HCT116 (cell line): ENCODE results near the gene INPP5J. TPM values are rescaled to one million over a fixed set of nuclear protein-coding genes. Genes with fewer than 3 reads are reported as not detected.
"Not testable (repeated sequence)": the region's sequence is repeated elsewhere in the genome, so short reads cannot be mapped to it uniquely, and the experiment has no call there.

ENCODE experiments used
- ATAC-seq: fragments of 200-7000 bp; cut with Tn5 transposase; 2 replicates; pipeline ENCODE4 v1.9.1; 2020; ENCODE audit warnings: mild to moderate bottlenecking, moderate library complexity
- BruUV-seq: library from RNA; stranded (reverse); fragments of 400-500 nt; replicated peaks from 2 replicates; lab custom pipeline; 2021; lab: Mats Ljungman, UMichigan
- CTCF ChIA-PET: fragments of 300-600 bp; sonication (Branson Sonifier 250); formaldehyde crosslinking; loops from one replicate; lab custom pipeline; 2021; ENCODE audit warnings: antibody characterized with exemption; lab: Charles Lee
- POLR2A ChIA-PET: fragments of 300-600, 350-600 bp; sonication (Branson Sonifier 250); formaldehyde crosslinking; loops from one replicate; lab custom pipeline; 2021; ENCODE audit warnings: antibody characterized with exemption; lab: Charles Lee
- RAD21 ChIA-PET, 2 experiments: fragments of 300-600 bp; sonication (Branson Sonifier 250); formaldehyde crosslinking; loops; one replicate each; lab custom pipeline; 2023; ENCODE audit warnings: low total read pairs in 2 of 2; ENCODE audit not compliant: uncharacterized antibody in 2 of 2, unreplicated experiment in 2 of 2, low non-redundant PET in 1 of 2; lab: Charles Lee
- DNase-seq: peaks from one replicate; pipeline ENCODE4 v3.0.0-alpha.2; 2010; ENCODE audit warnings: low read depth, low spot score
- H2AFZ ChIP-seq: fragments of 200-600 bp; shearing (Covaris generic), sonication (generic); 2 replicates; pipeline ENCODE4 v1.6.1; 2017; ENCODE audit warnings: low read depth, mixed run types, mixed read lengths, antibody characterized with exemption, low read length; ENCODE audit not compliant: poor library complexity, severe bottlenecking
- H3K27ac ChIP-seq: 2 replicates; pipeline ENCODE4 v1.5.1; 2012; ENCODE audit warnings: low read depth, low read length
- H3K27me3 ChIP-seq: fragments of 200-600 bp; sonication (generic); 2 replicates; pipeline ENCODE4 v1.6.1; 2016; ENCODE audit warnings: mixed run types, low read length, mixed read lengths; ENCODE audit not compliant: insufficient read depth
- H3K36me3 ChIP-seq, 2 experiments: fragments of 200-500 bp in 1 of 2; fragments of 200-600 bp in 1 of 2; sonication (Bioruptor generic) in 1 of 2; sonication (generic) in 1 of 2; 2 replicates each; pipeline versions ENCODE4 v1.5.1 to v1.6.1; 2014 to 2016; ENCODE audit warnings: low read length in 2 of 2, inconsistent platforms in 1 of 2, mixed read lengths in 1 of 2, mixed run types in 1 of 2; ENCODE audit not compliant: insufficient read depth in 2 of 2, control insufficient read depth in 1 of 2
- H3K4me1 ChIP-seq, 2 experiments: fragments of 200-600 bp in 1 of 2; sonication (generic) in 1 of 2; 2 replicates each; pipeline versions ENCODE4 v1.5.1 to v1.6.1; 2012 to 2017; ENCODE audit warnings: low read length in 2 of 2, inconsistent platforms in 1 of 2, mild to moderate bottlenecking in 1 of 2, mixed read lengths in 1 of 2, mixed run types in 1 of 2, moderate library complexity in 1 of 2; ENCODE audit not compliant: insufficient read depth in 2 of 2, control insufficient read depth in 1 of 2
- H3K4me2 ChIP-seq: fragments of 200-600 bp; sonication (generic); 2 replicates; pipeline ENCODE4 v1.6.1; 2017; ENCODE audit warnings: mixed run types, low read length, mixed read lengths
- H3K4me3 ChIP-seq, 2 experiments: fragments of 200-600 bp in 1 of 2; sonication (generic) in 1 of 2; replicated peaks in 1 of 2; 2 replicates each; pipeline ENCODE4 v1.5.1; 2011 to 2016; ENCODE audit warnings: low read length in 2 of 2, control low read depth in 1 of 2, low read depth in 1 of 2, mild to moderate bottlenecking in 1 of 2, mixed read lengths in 1 of 2, mixed run types in 1 of 2
- H3K79me2 ChIP-seq: fragments of 200-600 bp; sonication (generic); 2 replicates; pipeline ENCODE4 v1.6.1; 2017; ENCODE audit warnings: mild to moderate bottlenecking, mixed run types, low read length, moderate library complexity, mixed read lengths; ENCODE audit not compliant: insufficient read depth
- H3K9ac ChIP-seq: fragments of 200-600 bp; sonication (generic); 2 replicates; pipeline ENCODE4 v1.6.1; 2016; ENCODE audit warnings: low read length, mixed read lengths
- H3K9me2 ChIP-seq: fragments of 200-600 bp; sonication (generic), shearing (Covaris generic); 2 replicates; pipeline ENCODE4 v1.6.1; 2017; ENCODE audit warnings: mixed run types, mild to moderate bottlenecking, moderate library complexity; ENCODE audit not compliant: insufficient read depth
- H3K9me3 ChIP-seq, 2 experiments: fragments of 200-500 bp in 1 of 2; fragments of 200-600 bp in 1 of 2; sonication (Bioruptor generic) in 1 of 2; sonication (generic) in 1 of 2; 2 replicates each; pipeline ENCODE4 v1.6.1; 2014 to 2017; ENCODE audit warnings: low read length in 2 of 2, mixed read lengths in 2 of 2, inconsistent platforms in 1 of 2, low read depth in 1 of 2, mild to moderate bottlenecking in 1 of 2, mixed run types in 1 of 2, moderate library complexity in 1 of 2; ENCODE audit not compliant: control insufficient read depth in 1 of 2, insufficient read depth in 1 of 2
- H4K20me1 ChIP-seq: fragments of 200-600 bp; sonication (generic), shearing (Covaris generic); 2 replicates; pipeline ENCODE4 v1.6.1; 2017; ENCODE audit warnings: mixed run types, mild to moderate bottlenecking, moderate library complexity; ENCODE audit not compliant: insufficient read depth
- CTCF ChIP-seq, 3 experiments: fragments of 200-600 bp in 1 of 3; sonication (generic) in 1 of 3; IDR thresholded peaks in 2 of 3; conservative IDR thresholded peaks in 1 of 3; 2 replicates each; pipeline ENCODE4 v1.5.1; 2012 to 2017; ENCODE audit warnings: low read depth in 2 of 3, low read length in 2 of 3, antibody characterized with exemption in 1 of 3, borderline replicate concordance in 1 of 3, control low read depth in 1 of 3, mild to moderate bottlenecking in 1 of 3, mixed read lengths in 1 of 3, mixed run types in 1 of 3, moderate library complexity in 1 of 3; ENCODE audit not compliant: insufficient read depth in 1 of 3
- REST ChIP-seq: IDR thresholded peaks from 2 replicates; pipeline ENCODE4 v1.6.1; 2012; ENCODE audit warnings: low read depth
- intact Hi-C: fragments of 100-400 bp; cut with micrococcal nuclease; formaldehyde crosslinking; loops from 2 replicates; pipeline ENCODE4 v1.10.0; 2022
- total RNA-seq: library from RNA; stranded (reverse); gene quantifications from one replicate; pipeline ENCODE4 v1.2.1, GENCODE V29; 2021; ENCODE audit not compliant: unreplicated experiment

INPP5J gene
- total RNA-seq, 1 experiment from 2014 or later = 8.9 TPM

- Histone ChIP-seq H3K27me3 (no peaks in the 10 kb centered on the region), H3K9me3 (no peaks in the 10 kb centered on the region), H3K4me2 (no peak overlapping the region)
- no peak for DNase-seq
- BruUV-seq = no TSS peak
- CTCF ChIA-PET = no interaction called here
- TF ChIP-seq CTCF (IDR thresholded peaks at IDR 0.05 in 2 of 3, conservative IDR thresholded peaks at IDR 0.05 in 1 of 3; ENCODE audit: borderline replicate concordance in 1 of 3, insufficient read depth in 1 of 3, low read depth in 2 of 3, low read length in 2 of 3) (no peak), REST (no peak)
- TF ChIP-seq, all 23 proteins: peak for 0
- intact Hi-C loops = no loop called here
- Histone ChIP-seq H3K9ac (no peak overlapping the region), H3K4me1 (peaks cover 15 to 32% of the 10 kb centered on the region in 2 experiments), H4K20me1 (no peaks in the 10 kb centered on the region), H3K9me2 (no peaks in the 10 kb centered on the region), H3K36me3 (no peaks in the 10 kb centered on the region), H3K79me2 (peaks cover 20% of the 10 kb centered on the region), H2AFZ (no peak overlapping the region), H3K4me3 (no peak overlapping the region), H3K27ac (no peak overlapping the region)
- no peak for ATAC-seq
- ChIA-PET POLR2A (no interaction called here), RAD21 (no interaction called here)
Measured at GRCh38 chr22:31077681-31078080, 45.1 kb upstream of the INPP5J start.

GRCh38 chr22:31078389-31078788, 44.4 kb upstream of the INPP5J start:
- H3K27ac ChIP-seq, CTCF ChIA-PET, H3K4me2 ChIP-seq, RAD21 ChIA-PET, H3K27me3 ChIP-seq, DNase-seq, H3K9me3 ChIP-seq, BruUV-seq, H3K9ac ChIP-seq, intact Hi-C loops, H3K9me2 ChIP-seq, H3K36me3 ChIP-seq, H4K20me1 ChIP-seq, H2AFZ ChIP-seq, H3K4me3 ChIP-seq, ATAC-seq: not testable (repeated sequence)
- Histone ChIP-seq H3K79me2 (peaks cover 28% of the 10 kb centered on the region), H3K4me1 (peaks cover 22 to 40% of the 10 kb centered on the region in 2 experiments)
- POLR2A ChIA-PET = interaction anchor here (7.6 kb wide), 1 partner anchor 15 kb away, joined by 86 read pairs; no protein-coding TSS in a partner anchor
